Activated CD8-positive, alpha-beta memory T cell treated with anti-CD3 and anti-CD28 coated beads, Interleukin-2, amount 50 U/mL, for 4 hours (primary cell): ENCODE results near the gene IFI30.

Source experiments
- DNase-seq: peaks from one replicate; pipeline ENCODE4 v3.0.0-alpha.2; 2020

IFI30 gene

GRCh38 chr19:18226956-18227780 is 53.6 kb downstream of the IFI30 start:
- no peak for DNase-seq
